SU-DHL-6 (cell line): ENCODE results near the gene PPP6R2.

ENCODE experiments used
- H2AFZ ChIP-seq: fragments of 200-600 bp; sonication (generic); 2 replicates; pipeline ENCODE4 v1.6.1; 2014; ENCODE audit warnings: low read depth, mild to moderate bottlenecking, moderate library complexity, mixed read lengths, antibody characterized with exemption, low read length; ENCODE audit not compliant: severe bottlenecking
- H3F3A ChIP-seq: fragments of 200-600 bp; shearing (Covaris generic); 2 replicates; pipeline ENCODE4 v1.6.0; 2016; ENCODE audit warnings: antibody characterized with exemption, mild to moderate bottlenecking; ENCODE audit not compliant: insufficient read depth
- H3K27ac ChIP-seq: fragments of 200-600 bp; sonication (generic); 2 replicates; pipeline ENCODE4 v1.5.1; 2016; ENCODE audit warnings: low read depth, mild to moderate bottlenecking, low read length, moderate library complexity, mixed read lengths
- H3K27me3 ChIP-seq: fragments of 200-600 bp; sonication (generic), shearing (Covaris generic); 2 replicates; pipeline ENCODE4 v1.6.0; 2014; ENCODE audit warnings: mild to moderate bottlenecking, low read length
- H3K36me3 ChIP-seq: fragments of 200-600 bp; sonication (generic); 2 replicates; pipeline ENCODE4 v1.6.1; 2014; ENCODE audit warnings: mild to moderate bottlenecking, low read length, mixed read lengths
- H3K4me2 ChIP-seq: fragments of 300-600, 200-600 bp; shearing (Covaris generic), sonication (generic); 2 replicates; pipeline ENCODE4 v1.6.0; 2014; ENCODE audit warnings: low read length, low read depth, mild to moderate bottlenecking; ENCODE audit not compliant: poor library complexity, severe bottlenecking
- H3K4me3 ChIP-seq: fragments of 200-600 bp; sonication (generic); 2 replicates; pipeline ENCODE4 v1.5.1; 2014; ENCODE audit warnings: antibody characterized with exemption, low read length, mild to moderate bottlenecking, mixed read lengths; ENCODE audit not compliant: insufficient read depth, poor library complexity, severe bottlenecking
- H3K79me2 ChIP-seq: fragments of 200-600 bp; sonication (generic); 2 replicates; pipeline ENCODE4 v1.6.1; 2014; ENCODE audit warnings: mild to moderate bottlenecking, low read length, moderate library complexity; ENCODE audit not compliant: insufficient read depth
- H3K9ac ChIP-seq: fragments of 200-600 bp; sonication (generic); 2 replicates; pipeline ENCODE4 v1.7.0; 2014; ENCODE audit warnings: mild to moderate bottlenecking, low read length
- H3K9me2 ChIP-seq: fragments of 200-600 bp; sonication (generic); replicated peaks from 2 replicates; pipeline ENCODE4 v1.6.1; 2014; ENCODE audit warnings: low read length; ENCODE audit not compliant: insufficient read depth
- H3K9me3 ChIP-seq: fragments of 200-600 bp; sonication (generic); 2 replicates; pipeline ENCODE4 v1.6.1; 2014; ENCODE audit warnings: low read length, mixed read lengths; ENCODE audit not compliant: insufficient read depth
- H4K20me1 ChIP-seq: fragments of 200-600 bp; sonication (generic); 2 replicates; pipeline ENCODE4 v1.6.1; 2014; ENCODE audit warnings: low read depth, mild to moderate bottlenecking, antibody characterized with exemption, low read length, moderate library complexity, mixed read lengths
- CTCF ChIP-seq: fragments of 200-600 bp; sonication (generic); IDR thresholded peaks from one replicate; pipeline ENCODE4 v1.5.1; 2017; ENCODE audit warnings: antibody characterized with exemption, mild to moderate bottlenecking, low read length, moderate library complexity; ENCODE audit not compliant: insufficient read depth, poor library complexity, severe bottlenecking
- EZH2phosphoT487 ChIP-seq: fragments of 200-600 bp; sonication (generic), shearing (Covaris generic); conservative IDR thresholded peaks from 2 replicates; pipeline ENCODE4 v1.6.1; 2018; ENCODE audit warnings: mild to moderate bottlenecking, antibody characterized with exemption, low read length, moderate library complexity, mixed read lengths

The PPP6R2 gene

GRCh38 chr22:50356186-50356585, 13.1 kb downstream of the PPP6R2 start:
- no peak overlapping the region for H3K27ac ChIP-seq
- no peak overlapping the region for H2AFZ ChIP-seq
- TF ChIP-seq CTCF, result no peak
- no peak for TF ChIP-seq EZH2phosphoT487
- H4K20me1 ChIP-seq, result peaks cover 23% of the 10 kb centered on the region; the same call in 1 of the 2 replicates
- peaks cover 91% of the 10 kb centered on the region for H3K79me2 ChIP-seq
- no peaks in the 10 kb centered on the region for H3K9me2 ChIP-seq
- no peaks in the 10 kb centered on the region for H3K9me3 ChIP-seq
- no peak overlapping the region for H3K9ac ChIP-seq
- H3K36me3 ChIP-seq, result no peaks in the 10 kb centered on the region; the same call in 1 of the 2 replicates
- H3K4me3 ChIP-seq, result no peak overlapping the region
- no peaks in the 10 kb centered on the region for H3K27me3 ChIP-seq
- H3K4me2 ChIP-seq, result no peak overlapping the region
- 0 out of 2 replicates have a peak, but pooled peaks cover 4% of the 10 kb centered on the region for H3F3A ChIP-seq

- no peak overlapping the region for H3K27ac ChIP-seq
- no peaks in the 10 kb centered on the region for H3K9me2 ChIP-seq
- no peak overlapping the region for H3K9ac ChIP-seq
- no peaks in the 10 kb centered on the region for H3K27me3 ChIP-seq
- peaks cover 20% of the 10 kb centered on the region; the same call in 1 of the 2 replicates for H4K20me1 ChIP-seq
- H2AFZ ChIP-seq, result no peak overlapping the region
- H3K4me2 ChIP-seq, result no peak overlapping the region
- no peaks in the 10 kb centered on the region for H3K9me3 ChIP-seq
- no peak for TF ChIP-seq EZH2phosphoT487
- no peak for TF ChIP-seq CTCF
- H3K79me2 ChIP-seq, result peaks cover 93% of the 10 kb centered on the region
- no peak overlapping the region for H3K4me3 ChIP-seq
- 0 out of 2 replicates have a peak, but pooled peaks cover 4% of the 10 kb centered on the region for H3F3A ChIP-seq
- no peaks in the 10 kb centered on the region; the same call in 1 of the 2 replicates for H3K36me3 ChIP-seq
Measured at GRCh38 chr22:50357222-50357621, 14.1 kb downstream of the PPP6R2 start.

- no peaks in the 10 kb centered on the region for H3K9me3 ChIP-seq
- peaks cover 20% of the 10 kb centered on the region; the same call in 1 of the 2 replicates for H4K20me1 ChIP-seq
- no peak overlapping the region for H2AFZ ChIP-seq
- no peak overlapping the region for H3K27ac ChIP-seq
- TF ChIP-seq EZH2phosphoT487 (no peak), CTCF (no peak)
- no peaks in the 10 kb centered on the region for H3K27me3 ChIP-seq
- H3K36me3 ChIP-seq, result no peaks in the 10 kb centered on the region; the same call in 1 of the 2 replicates
- no peak overlapping the region for H3K4me3 ChIP-seq
- no peaks in the 10 kb centered on the region for H3K9me2 ChIP-seq
- peaks cover 94% of the 10 kb centered on the region for H3K79me2 ChIP-seq
- no peak overlapping the region for H3K9ac ChIP-seq
- 0 out of 2 replicates have a peak, but pooled peaks cover 4% of the 10 kb centered on the region for H3F3A ChIP-seq
- H3K4me2 ChIP-seq, result no peak overlapping the region
Measured at GRCh38 chr22:50357756-50358155, 14.6 kb downstream of the PPP6R2 start.
